Hematopoietic multipotent progenitor cell (in vitro differentiated cells): ENCODE measurements around the gene SNAP29. TPM values are rescaled to one million over a fixed set of nuclear protein-coding genes. Genes with fewer than 3 reads are reported as not detected.
"Not testable (repeated sequence)": the region's sequence is repeated elsewhere in the genome, so short reads cannot be mapped to it uniquely, and the experiment has no call there.

ENCODE experiments used
- DNase-seq, 3 donors: peaks; one replicate each; pipeline ENCODE4 v3.0.0-alpha.2; 2011 to 2015; ENCODE audit warnings: low read depth in 2 of 3, low spot score in 2 of 3
- total RNA-seq: library from RNA; depleted of rRNA; stranded (reverse); fragments of >200 nt; gene quantifications from one replicate; pipeline ENCODE4 v1.2.3, GENCODE V29; 2012

SNAP29 gene
- total RNA-seq, 1 donor = 12.7 TPM

GRCh38 chr22:20926243-20926642, 67.4 kb downstream of the SNAP29 start:
- DNase-seq = no peak

- no peak for DNase-seq
These were observed 69.2 kb downstream of the SNAP29 start for GRCh38 chr22:20927940-20928572.

- DNase-seq = no peak
These were observed 69.8 kb downstream of the SNAP29 start for GRCh38 chr22:20928573-20928967.

GRCh38 chr22:20930004-20930403, 71.2 kb downstream of the SNAP29 start:
- DNase-seq = no peak

- DNase-seq = not testable (repeated sequence)
These were observed 71.6 kb downstream of the SNAP29 start for GRCh38 chr22:20930435-20930834.

DNA sequence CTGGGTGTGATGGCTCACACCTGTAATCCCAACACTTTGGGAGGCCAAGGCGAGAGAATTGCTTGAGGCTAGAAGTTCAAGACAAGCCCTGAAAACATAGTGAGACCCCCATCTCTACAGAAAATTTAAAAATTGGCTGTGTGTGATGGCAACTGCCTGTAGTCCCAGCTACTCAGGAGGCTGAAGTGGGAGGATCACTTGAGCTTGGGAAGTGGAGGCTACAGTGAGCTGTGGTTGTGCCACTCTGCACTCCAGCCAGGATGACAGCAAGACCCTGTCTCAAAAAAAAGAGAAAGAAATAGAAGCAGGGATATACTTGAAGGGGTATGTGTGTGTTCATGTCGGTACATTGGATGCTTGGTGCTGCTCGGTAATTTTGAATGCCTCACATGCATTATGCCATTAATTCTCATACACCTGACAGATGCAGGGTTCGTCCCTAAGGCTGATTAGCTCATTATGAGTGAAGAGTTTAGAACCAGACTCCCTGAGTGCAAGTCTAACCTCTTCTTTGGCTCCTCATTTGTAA, 72.4 kb downstream of the SNAP29 start:
- no peak for DNase-seq

DNA sequence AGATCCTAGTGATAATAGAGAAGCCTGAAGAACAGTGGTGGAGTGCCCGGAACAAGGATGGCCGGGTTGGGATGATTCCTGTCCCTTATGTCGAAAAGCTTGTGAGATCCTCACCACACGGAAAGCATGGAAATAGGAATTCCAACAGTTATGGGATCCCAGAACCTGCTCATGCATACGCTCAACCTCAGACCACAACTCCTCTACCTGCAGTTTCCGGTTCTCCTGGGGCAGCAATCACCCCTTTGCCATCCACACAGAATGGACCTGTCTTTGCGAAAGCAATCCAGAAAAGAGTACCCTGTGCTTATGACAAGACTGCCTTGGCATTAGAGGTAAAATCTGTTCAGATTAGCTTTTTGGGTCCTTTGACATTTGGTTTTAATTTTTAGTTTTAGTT, 75.1 kb downstream of the SNAP29 start:
- no peak for DNase-seq

DNA sequence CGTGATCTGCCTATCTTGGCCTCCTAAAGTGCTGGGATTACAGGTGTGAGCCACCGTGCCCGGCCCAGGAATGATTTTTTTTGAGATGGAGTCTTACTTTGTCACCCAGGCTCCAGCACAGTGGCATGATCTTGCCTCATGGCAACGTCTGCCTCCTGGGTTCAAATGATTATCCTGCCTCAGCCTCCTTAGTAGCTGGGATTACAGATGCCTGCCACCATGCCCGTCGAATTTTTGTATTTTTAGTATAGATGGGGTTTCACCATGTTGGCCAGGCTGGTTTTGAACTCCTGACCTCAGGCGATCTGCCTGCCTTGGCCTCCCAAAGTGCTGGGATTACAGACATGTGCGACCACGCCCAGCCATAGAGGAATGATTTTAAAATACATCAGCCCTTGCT, 76.2 kb downstream of the SNAP29 start:
- not testable (repeated sequence) for DNase-seq

DNA sequence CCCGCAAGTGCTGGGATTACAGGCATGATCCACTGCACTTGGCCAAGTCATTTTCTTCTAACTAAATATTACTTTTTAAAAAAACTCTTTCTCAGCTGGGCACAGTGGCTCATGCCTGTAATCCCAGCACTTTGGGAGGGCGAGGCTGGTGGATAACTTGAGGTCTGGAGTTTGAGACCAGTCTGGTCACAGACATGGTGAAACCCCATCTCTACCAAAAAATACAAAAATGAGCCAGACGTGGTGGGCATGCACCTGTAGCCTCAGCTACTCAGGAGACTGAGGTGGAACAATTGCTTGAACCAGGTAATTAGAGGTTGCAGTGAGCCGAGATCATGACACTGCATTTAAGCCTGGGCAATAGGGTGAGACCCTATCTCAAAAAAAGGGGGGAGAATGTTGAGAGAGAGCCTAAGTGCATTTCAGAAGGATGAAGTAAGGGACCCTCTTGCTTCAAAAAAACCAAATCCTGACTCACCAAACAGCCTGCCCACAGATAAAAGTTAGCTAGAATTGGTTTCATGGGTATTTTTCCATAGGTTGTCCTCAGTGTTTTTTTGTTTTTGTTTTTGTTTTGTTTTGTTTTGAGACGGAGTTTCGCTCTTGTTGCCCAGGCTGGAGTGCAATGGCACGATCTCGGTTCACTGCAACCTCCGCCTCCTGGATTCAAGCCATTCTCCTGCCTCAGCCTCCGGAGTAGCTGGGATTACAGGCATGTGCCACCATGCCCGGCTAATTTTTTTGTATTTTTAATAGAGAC, 77.2 kb downstream of the SNAP29 start:
- not testable (repeated sequence) for DNase-seq

GRCh38 chr22:20937031-20937793, 78.4 kb downstream of the SNAP29 start:
- no peak for DNase-seq

- no peak for DNase-seq
These were observed 79.2 kb downstream of the SNAP29 start for GRCh38 chr22:20937794-20938671.

- DNase-seq = not testable (repeated sequence)
These were observed 80.8 kb downstream of the SNAP29 start for GRCh38 chr22:20939457-20940185.

- no peak for DNase-seq
These were observed 81.4 kb downstream of the SNAP29 start for GRCh38 chr22:20940186-20940651.

Other genes with a start within 250 kb of the SNAP29 start
- gene SERPIND1, start 84.9 kb upstream of the SNAP29 start, total RNA-seq = not detected
- gene PI4KA, start 196 bp upstream of the SNAP29 start, total RNA-seq = 108 TPM
- gene CRKL, start 58.4 kb downstream of the SNAP29 start, total RNA-seq = 36.9 TPM
- gene AIFM3, start 108.2 kb downstream of the SNAP29 start, total RNA-seq = 1.6 TPM
- gene LZTR1, start 123.3 kb downstream of the SNAP29 start, total RNA-seq = 72.2 TPM
- 40.9 TPM for gene THAP7, start 143.1 kb downstream of the SNAP29 start, total RNA-seq
- 0.54 TPM for gene P2RX6, start 156.2 kb downstream of the SNAP29 start, total RNA-seq
- gene SLC7A4, start 173.6 kb downstream of the SNAP29 start, total RNA-seq = 0.81 TPM
- gene LRRC74B, start 186.9 kb downstream of the SNAP29 start, total RNA-seq = under 0.01 TPM